GM12801 (cell line): ENCODE results near the gene CORIN.

Experiments used
- CTCF ChIP-seq: IDR thresholded peaks from one replicate; pipeline ENCODE4 v1.5.1; 2011; ENCODE audit warnings: control low read depth; ENCODE audit not compliant: insufficient read length; ENCODE audit errors: extremely low read depth

Gene CORIN

DNA sequence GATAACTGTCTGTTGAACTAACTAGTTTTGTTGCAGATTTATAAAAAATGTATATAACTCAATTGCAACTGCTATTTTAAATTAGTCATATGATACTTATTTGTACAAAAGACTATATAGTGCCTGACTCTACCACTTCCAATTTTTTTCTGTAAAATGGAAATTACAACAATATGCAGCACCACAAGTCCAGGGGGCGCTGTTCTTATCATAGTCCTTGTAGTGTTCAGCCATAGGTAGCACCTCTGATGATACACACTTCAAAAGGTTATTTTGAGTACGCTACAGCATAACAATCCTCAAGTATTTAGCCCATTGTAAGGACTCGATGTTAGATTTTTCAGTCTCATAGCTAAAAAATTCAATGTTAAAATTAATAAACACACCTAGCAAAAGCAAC is 174.9 kb downstream of the CORIN start:
- no peak for TF ChIP-seq CTCF

DNA sequence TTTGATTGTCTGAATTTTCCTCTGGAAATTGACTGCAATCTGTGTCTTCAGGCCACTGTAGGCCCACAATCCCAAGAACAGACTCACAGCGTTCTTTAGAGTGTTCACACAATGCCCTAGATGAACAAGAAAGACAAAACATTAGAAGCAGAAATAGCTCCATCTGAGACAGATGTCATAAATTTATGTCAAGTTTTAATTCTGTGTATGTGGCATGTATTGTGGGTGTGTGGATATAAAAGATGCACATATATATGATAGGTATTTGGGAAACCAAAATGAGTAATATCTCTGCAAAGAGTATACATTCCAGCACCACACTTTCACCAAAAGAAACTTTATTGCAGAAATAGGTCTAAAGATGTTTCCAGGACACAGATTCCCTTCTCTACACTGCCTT is 176.1 kb downstream of the CORIN start:
- TF ChIP-seq CTCF = no peak

- TF ChIP-seq CTCF = no peak
These were observed 178.5 kb downstream of the CORIN start for GRCh38 chr4:47659342-47659741.

DNA sequence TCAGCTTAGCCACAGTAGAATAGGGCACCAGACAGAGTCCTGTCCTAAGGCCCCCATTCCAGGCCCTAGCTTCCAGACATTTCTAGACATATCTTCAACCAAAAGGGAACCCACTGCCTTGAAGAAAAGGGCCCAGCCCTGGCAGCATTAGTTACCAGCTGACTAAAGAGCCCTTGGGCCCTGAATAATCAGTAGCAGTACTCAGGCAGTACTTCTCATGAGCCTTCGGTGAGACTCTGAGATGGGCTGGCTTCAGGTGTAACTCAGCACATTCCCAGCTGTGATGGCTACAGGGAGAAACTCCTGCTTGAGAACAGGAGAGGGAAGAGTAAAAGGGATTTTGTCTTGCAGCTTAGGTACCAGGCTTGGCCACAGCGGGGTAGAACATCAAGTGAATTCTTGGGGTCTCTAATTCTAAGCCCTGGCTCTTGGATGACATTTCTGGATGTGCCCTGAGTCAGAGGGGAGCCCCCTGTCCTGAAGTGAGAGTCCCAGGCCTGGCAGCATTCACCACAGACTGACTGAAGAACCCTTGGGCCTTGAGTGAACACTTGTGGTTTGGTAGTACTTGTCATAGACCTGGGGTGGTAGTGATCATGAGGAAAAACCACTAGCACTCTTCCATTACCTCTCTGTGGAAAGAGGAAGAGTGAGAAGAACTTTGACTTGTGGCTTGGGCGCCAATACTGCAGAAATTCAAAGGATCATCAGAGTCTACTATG is 182.7 kb downstream of the CORIN start:
- TF ChIP-seq CTCF = no peak

DNA sequence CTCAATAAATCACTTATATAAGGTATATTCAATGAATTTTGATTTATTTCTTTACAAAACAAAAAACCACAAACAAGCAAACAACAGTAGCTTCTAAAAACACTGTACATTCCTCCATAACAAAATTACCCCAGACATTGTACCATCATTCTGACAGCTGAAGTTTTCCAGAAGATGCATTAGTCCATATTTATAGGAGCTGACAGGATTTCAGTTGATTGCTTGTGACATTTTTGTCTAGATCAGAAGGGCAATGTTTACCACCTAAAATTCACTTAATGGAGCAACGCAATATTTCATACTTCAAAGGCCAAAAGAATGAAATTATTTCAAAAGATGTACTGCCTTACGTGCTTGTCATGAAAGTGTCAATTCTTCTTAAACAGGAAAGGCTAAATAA is 185.8 kb downstream of the CORIN start:
- TF ChIP-seq CTCF = no peak

GRCh38 chr4:47651231-47651630 is 186.6 kb downstream of the CORIN start:
- no peak for TF ChIP-seq CTCF

- no peak for TF ChIP-seq CTCF
These were observed 187.2 kb downstream of the CORIN start for GRCh38 chr4:47650584-47651130.
